NCI-H2081 treated with DMSO at 0.1 percent for 48 hours (cell line): ENCODE measurements around the gene GALNT3.

Source experiments
- DNase-seq: peaks from one replicate; lab custom pipeline; 2025; lab: John Stamatoyannopoulos, UW

GALNT3 gene

GRCh38 chr2:165793779-165794535 lies at the start of gene GALNT3:
Gene GALNT3, minus strand, starts transcription at chr2:165794247. Its CDS starts 23,547 bp downstream, at chr2:165770700.
- peak; percentile 87 for DNase-seq

DNA sequence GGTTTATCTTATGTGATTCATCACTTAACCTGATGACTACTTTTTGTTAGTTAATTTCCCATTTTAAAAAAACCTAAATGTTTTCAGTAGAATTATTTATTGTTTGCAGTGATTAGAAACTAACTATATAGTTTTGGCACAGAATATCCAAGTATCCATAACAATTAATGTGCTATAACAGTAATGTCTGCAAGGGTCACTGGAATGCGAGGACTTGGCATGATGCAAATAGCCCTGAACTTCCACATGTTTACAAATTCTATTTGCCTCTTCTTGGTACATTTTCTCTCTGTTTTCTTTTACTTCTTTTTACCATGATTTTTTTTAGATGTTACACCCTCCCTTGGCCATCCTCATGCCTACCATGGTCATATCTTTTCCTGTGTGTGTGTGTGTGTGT lies 49.3 kb upstream of the GALNT3 start:
- no peak for DNase-seq

DNA sequence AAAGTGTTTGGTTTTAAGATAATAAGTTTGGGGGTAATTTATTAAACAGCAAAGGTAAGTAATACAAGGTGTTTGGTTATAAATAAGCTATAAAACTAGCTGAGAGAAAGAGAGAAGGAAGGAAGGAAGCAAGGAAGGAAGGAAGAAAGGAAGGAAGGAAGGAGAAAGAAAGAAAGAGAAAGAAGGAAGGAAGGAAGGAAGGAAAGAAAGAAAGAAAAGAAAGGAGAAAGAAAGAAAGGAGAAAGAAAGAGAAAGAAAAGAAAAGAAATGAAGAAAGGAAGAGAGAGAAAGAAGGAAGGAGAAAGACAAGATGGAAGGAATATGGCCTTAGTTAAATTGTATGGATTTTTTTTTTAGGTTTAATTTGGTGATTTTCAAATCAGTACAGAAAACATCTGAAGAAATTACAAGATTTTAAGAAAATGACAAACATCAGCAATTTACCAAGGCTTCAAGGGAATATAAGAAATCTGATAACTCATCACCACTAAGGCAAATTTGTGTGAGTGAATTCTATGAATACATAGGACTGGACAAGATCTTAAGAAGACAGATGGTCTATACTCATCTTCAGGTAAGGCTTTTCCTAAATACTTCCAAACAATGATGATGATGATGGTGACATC lies 46.4 kb upstream of the GALNT3 start:
- DNase-seq, result no peak

GRCh38 chr2:165839610-165840009 lies 45.6 kb upstream of the GALNT3 start:
- DNase-seq, result no peak

DNA sequence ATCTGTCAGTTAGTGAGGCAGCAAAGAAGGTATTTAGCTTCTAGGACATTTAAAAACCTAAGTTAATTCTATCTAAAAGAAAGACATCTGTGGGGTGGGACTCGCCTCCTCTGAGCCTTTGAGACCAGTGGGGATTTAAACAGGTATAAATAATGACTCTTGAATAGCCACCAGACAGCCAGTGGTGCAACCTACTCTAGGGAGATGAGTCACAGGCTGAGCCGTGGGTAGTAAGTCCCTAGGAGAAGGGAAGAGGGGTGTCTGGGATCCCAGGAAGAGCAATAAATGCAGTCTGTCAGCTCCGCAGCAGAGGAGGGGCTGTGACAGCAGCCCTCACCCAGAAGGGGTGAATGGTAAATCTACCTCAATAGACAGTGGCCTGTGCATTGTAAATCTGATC lies 43.1 kb upstream of the GALNT3 start:
- no peak for DNase-seq

DNA sequence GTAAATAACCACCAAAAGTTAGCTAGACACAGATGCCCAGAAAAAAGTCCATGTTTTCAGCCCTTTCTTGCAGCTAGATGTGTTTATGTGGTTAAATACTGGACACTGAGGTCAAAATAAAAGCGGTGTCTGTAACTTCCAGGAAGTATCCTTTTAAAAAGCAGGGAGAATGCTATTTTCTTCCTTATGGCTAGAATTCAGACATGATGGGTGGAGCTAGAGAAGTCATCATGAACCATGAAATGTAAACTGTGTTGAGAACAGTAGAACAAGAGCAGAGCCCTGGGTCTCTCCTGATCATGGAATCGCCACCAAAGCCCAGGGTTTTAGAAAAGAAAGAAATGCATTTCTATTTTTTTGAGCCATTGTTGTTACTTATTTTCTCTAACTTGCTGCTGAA lies 41.3 kb upstream of the GALNT3 start:
- no peak for DNase-seq

GRCh38 chr2:165833156-165833555 lies 39.1 kb upstream of the GALNT3 start:
- no peak for DNase-seq

DNA sequence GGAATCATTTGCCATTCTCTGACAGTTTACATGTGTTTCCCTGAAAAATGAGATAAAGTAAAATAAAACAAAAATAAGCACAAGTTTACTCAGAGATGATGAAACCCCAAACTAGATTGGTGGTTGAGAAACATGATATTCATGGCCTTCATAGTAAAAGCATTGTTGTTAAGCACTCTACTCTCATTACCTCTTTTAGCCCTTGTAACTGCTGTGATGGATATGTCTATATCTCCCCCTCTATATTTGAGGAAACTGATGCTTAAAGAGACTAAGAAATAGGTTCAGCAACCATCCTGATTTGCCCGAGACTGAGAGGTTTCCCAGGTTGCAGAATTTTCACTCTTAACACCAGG lies 33.9 kb upstream of the GALNT3 start:
- no peak for DNase-seq

DNA sequence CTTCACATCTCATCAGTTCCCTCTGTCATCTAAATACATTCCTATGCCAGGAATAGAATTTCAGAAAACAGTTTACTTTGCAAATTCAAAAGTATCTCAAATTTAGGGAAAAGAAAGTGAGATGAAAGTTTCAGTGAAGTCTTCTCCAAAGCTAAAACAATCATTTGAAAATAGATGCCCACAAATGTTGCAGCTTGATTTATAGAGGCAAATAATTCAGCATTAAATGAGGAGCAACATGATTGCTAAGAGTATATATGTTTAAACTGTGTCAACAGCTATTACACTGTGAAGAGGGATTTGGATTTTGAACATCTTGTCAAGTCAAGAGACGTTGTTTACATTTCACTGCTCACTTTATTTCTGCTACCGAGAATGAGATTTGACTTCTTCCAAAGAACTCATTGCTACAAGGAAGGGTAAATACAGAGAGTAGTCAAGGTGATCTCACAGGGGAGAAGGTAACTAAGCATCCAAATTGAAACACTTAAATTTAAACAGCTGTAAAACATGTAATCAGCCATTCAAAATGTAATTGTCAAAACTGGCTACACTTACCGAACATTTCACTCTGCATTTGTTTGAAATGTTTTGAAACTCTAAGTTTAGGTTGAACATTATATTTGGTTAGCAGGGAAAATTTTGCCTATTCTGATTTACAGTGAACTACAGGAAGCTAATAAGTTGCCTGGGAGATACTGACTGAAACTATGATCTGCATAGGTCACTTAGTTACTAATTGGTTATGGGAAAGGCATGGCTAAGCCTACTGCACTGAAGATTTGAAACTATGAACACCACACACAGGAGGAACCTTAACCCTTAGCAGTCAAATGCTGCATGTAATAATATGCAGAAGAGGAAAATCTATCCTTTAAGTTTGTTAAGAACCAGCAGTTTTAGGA lies 33.2 kb upstream of the GALNT3 start:
- DNase-seq, result no peak

GRCh38 chr2:165825041-165825440 lies 31.0 kb upstream of the GALNT3 start:
- no peak for DNase-seq

GRCh38 chr2:165820296-165820695 lies 26.2 kb upstream of the GALNT3 start:
- no peak for DNase-seq

DNA sequence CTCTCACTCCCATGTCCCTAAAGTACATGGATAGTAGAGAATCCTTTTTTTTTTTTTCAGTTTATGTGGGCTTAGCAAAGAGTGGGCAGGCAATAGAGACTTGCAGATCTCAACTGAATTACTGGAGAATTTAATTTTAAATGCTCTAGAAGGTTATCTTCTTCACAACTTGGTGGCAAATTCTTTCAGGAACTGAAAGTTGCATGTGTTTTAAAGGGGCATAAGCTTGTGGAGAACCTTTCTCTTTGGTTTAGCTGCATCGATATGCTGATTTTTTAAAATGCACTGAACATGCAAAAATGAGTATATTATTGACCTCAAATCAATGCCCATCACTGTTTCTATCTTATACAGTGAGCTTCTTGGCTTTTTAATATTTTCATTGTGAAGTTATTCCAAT lies 24.9 kb upstream of the GALNT3 start:
- DNase-seq, result no peak

DNA sequence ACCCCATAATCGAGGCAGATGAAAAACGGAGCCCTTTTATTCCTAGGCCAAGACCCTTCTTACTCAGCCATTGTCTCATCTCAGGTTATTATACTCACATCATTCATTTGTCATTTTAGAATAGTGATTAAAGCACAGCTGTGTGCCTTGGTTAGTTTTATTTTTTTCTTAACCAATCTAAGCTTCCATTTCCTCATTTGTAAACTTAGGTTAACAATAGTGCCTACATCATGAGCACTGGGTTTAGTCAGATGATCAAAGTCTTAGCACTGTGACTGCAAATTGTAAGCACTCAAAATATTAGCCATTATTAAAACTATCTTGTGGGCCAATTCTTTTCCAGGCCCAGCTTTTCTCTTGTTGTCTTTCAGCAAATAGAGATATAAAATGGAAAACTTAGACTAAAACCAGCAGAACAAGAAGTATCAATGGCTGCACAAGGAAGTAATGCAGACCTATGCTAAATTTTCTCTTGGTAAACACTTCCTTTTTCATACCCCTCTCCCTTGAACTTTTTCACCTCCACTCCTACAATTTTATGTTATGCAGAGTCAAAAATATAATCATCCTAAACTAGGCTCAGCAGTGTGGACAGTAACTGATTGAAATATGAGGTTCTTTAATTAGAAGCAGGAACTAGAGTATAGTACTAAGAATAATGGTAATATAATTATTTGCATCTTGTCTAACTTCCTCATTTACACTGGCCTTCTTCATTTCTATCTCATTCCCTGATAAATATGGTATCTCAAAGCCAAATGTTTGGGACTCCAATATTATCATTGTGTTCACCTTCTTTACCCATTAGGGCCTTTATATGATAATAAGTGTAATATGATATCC lies 21.5 kb upstream of the GALNT3 start:
- no peak for DNase-seq

- no peak for DNase-seq
These were observed 20.4 kb upstream of the GALNT3 start for GRCh38 chr2:165814473-165814872.

DNA sequence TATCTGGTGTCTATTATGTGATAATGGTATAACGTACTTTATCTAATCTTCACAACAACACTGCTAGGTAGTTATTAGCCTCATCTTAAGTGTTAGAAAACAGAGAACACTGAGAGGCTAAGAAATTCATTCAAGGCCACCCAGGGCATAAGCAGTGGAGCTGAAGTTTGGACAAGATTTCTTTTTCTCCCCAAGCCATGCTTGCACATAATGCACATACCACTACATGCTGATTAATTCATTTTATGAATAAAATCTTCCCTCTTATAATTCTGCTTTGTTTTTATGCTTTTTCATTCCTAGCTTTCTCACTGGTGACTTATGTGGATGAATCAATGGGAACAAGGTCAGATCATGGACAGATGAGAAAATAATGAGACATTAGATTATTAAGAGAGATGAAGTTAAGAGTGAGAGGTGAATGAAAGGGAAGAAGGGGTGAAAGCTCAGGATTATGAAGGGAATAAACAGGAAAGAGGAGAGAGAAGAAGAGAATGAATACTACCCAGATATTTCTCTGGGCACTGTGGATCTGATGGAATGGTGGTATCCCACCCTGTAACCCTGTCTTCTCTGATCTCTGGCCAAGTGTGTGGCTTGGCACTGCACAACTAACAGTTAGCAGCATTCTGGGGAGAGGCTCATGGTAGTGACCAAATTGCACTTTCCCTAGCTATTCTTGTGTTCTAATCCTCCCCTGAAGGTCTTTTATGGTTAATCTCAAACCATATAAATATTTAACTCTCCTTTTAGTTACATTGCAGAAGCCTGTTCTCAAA lies 17.7 kb upstream of the GALNT3 start:
- DNase-seq, result no peak

DNA sequence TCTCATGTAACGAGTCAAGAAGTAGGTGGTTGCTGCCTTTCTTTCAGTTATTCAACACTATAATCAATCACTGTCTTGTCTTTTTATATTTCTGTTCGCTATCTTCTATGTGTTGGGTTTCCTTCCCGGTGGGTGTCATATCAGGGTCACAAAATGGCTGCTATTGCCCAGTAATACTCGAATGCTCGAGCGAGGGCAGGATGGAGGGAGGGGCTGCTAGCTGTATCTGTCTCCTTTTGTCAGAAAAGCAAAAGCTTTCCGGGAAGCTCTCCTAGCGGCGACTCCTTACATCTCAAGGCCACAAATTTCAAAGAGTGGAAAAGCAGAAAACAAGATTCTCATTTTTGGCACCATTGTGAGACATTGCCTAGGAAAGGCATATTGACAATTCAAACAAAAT lies 16.4 kb upstream of the GALNT3 start:
- DNase-seq, result no peak

GRCh38 chr2:165804719-165805118 lies 10.7 kb upstream of the GALNT3 start:
- no peak for DNase-seq

- no peak for DNase-seq
These were observed 9.2 kb upstream of the GALNT3 start for GRCh38 chr2:165803123-165803760.

- no peak for DNase-seq
These were observed 7.1 kb upstream of the GALNT3 start for GRCh38 chr2:165801176-165801575.

GRCh38 chr2:165796819-165797530 lies 2.9 kb upstream of the GALNT3 start:
- DNase-seq, result no peak
